Neural progenitor cell (in vitro differentiated cells): ENCODE data around the gene FNDC11. TPM values are rescaled to one million over a fixed set of nuclear protein-coding genes. Genes with fewer than 3 reads are reported as not detected.

Source experiments
- DNase-seq: peaks from one replicate; pipeline ENCODE4 v3.0.0-alpha.2; 2016; ENCODE audit warnings: low spot score
- H2AFZ ChIP-seq: fragments of 200-600 bp; sonication (generic); replicated peaks from 2 replicates; pipeline ENCODE4 v1.6.1; 2016; ENCODE audit warnings: antibody characterized with exemption
- H3F3A ChIP-seq: fragments of 200-600 bp; sonication (generic); 2 replicates; pipeline ENCODE4 v1.6.1; 2016; ENCODE audit warnings: antibody characterized with exemption, low read depth
- H3K27ac ChIP-seq: fragments of 200-600 bp; sonication (generic); 2 replicates; pipeline ENCODE4 v1.5.1; 2016; ENCODE audit warnings: mild to moderate bottlenecking
- H3K27me3 ChIP-seq: fragments of 200-600 bp; sonication (generic); 2 replicates; pipeline ENCODE4 v1.6.1; 2016; ENCODE audit warnings: mild to moderate bottlenecking, moderate library complexity
- H3K36me3 ChIP-seq: fragments of 200-600 bp; sonication (generic); 2 replicates; pipeline ENCODE4 v1.5.1; 2016
- H3K4me1 ChIP-seq: fragments of 200-600 bp; sonication (generic); 2 replicates; pipeline ENCODE4 v1.6.1; 2016; ENCODE audit warnings: mixed run types
- H3K4me2 ChIP-seq: fragments of 200-600 bp; sonication (generic); 2 replicates; pipeline ENCODE4 v1.6.1; 2016
- H3K4me3 ChIP-seq: fragments of 200-600 bp; sonication (generic); 2 replicates; pipeline ENCODE4 v1.5.1; 2016
- H3K79me2 ChIP-seq: fragments of 200-600 bp; sonication (generic); 2 replicates; pipeline ENCODE4 v1.6.1; 2016; ENCODE audit warnings: low read depth
- H3K9ac ChIP-seq: fragments of 200-600 bp; sonication (generic); 2 replicates; pipeline ENCODE4 v1.6.1; 2016
- H3K9me3 ChIP-seq: fragments of 200-600 bp; sonication (generic); 2 replicates; pipeline ENCODE4 v1.5.1; 2016; ENCODE audit warnings: low read depth
- H4K20me1 ChIP-seq: fragments of 200-600 bp; sonication (generic); 2 replicates; pipeline ENCODE4 v1.6.1; 2016; ENCODE audit warnings: low read depth
- H3K27ac Mint-ChIP-seq: 3 replicates; pipeline ENCODE4 v1.8.0; 2021; ENCODE audit warnings: mixed read lengths
- H3K27me3 Mint-ChIP-seq: 2 replicates; pipeline ENCODE4 v1.8.0; 2022; ENCODE audit warnings: low read depth, mild to moderate bottlenecking, inconsistent platforms, moderate library complexity, mixed read lengths; ENCODE audit not compliant: insufficient read depth
- H3K36me3 Mint-ChIP-seq: 3 replicates; pipeline ENCODE4 v1.8.0; 2021; ENCODE audit warnings: mixed read lengths
- H3K4me1 Mint-ChIP-seq: 3 replicates; pipeline ENCODE4 v1.8.0; 2021; ENCODE audit warnings: mixed read lengths
- H3K4me3 Mint-ChIP-seq: 3 replicates; pipeline ENCODE4 v1.8.0; 2021; ENCODE audit warnings: mild to moderate bottlenecking, moderate library complexity, mixed read lengths
- H3K9me3 Mint-ChIP-seq: 3 replicates; pipeline ENCODE4 v1.8.0; 2020; ENCODE audit warnings: mixed read lengths
- EZH2 ChIP-seq: fragments of 200-600 bp; sonication (generic); IDR thresholded peaks from 2 replicates; pipeline ENCODE4 v1.6.1; 2017; ENCODE audit warnings: antibody characterized with exemption, mild to moderate bottlenecking, moderate library complexity
- EZH2phosphoT487 ChIP-seq: fragments of 200-600 bp; sonication (generic); IDR thresholded peaks from 2 replicates; pipeline ENCODE4 v1.6.1; 2017; ENCODE audit warnings: antibody characterized with exemption
- total RNA-seq: library from RNA; depleted of rRNA; stranded (reverse); fragments of >200 nt; gene quantifications from 2 replicates; pipeline ENCODE4 v1.2.3, GENCODE V29; 2015; ENCODE audit warnings: low replicate concordance
- TF ChIP-seq, protein P1 (sequence below): fragments of 200-600 bp; sonication (generic); IDR thresholded peaks from 2 replicates; pipeline ENCODE4 v1.5.1; 2017; ENCODE audit warnings: antibody characterized with exemption, mild to moderate bottlenecking

The FNDC11 gene
- total RNA-seq, 1 donor from 2014 or later = 0.39 TPM

DNA sequence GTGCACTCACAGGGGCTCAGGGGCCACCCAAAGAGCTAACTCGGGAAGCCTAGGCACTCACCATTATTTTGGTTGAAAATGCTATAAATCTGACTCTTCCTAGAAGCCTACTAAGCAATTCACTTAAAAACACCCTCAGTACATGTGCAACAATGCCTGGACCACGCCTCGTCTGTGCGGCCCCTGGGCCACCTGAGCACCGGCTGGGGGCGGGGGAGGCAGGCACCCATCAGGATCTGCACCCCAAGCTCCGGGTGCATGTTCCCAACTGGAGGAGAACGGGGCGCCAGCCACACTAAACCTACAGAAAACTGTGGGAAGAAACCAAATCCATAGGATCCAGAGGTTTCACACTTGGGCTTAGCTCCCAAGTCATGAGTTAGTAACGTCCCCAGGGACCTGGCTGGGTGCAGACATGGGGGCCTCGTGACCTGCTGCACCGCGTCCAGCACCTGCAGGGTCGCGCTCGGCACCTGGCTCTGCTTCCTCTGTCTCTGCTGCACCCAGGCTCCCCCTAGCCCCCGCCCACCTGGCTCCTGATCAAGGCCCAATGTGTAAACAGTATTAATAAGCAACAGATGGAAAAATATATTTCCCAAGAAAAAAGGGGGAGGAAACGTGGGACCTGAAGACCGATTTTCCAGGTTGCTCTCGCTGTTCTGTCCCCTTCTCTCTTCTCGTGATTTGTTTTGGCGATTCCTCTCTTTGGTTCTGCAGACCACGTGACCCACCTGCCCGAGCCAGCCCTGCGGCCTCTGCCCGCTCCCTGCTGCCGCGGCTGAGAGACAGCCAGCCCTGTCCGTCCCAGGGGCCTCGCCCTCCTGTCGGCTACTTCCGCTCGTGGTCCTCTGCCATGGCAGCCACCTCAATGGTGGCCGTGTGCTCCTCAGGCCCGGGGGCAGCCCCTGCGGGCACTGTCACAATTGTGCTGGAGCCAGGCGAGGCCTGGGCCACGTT is 35.6 kb downstream of the FNDC11 start:
- H3K36me3 ChIP-seq = no peaks in the 10 kb centered on the region
- H3K9ac ChIP-seq = no peak overlapping the region
- no peak overlapping the region for H3K4me3 Mint-ChIP-seq
- no peak overlapping the region for H2AFZ ChIP-seq
- no peak overlapping the region for H3K4me2 ChIP-seq
- no peaks in the 10 kb centered on the region for H3K9me3 ChIP-seq
- no peaks in the 10 kb centered on the region for H3F3A ChIP-seq
- DNase-seq = no peak
- H3K36me3 Mint-ChIP-seq = peaks cover 15% of the 10 kb centered on the region
- no peak overlapping the region for H3K27ac ChIP-seq
- peaks cover 8% of the 10 kb centered on the region for H3K4me1 Mint-ChIP-seq
- H3K9me3 Mint-ChIP-seq = no peaks in the 10 kb centered on the region
- H3K4me3 ChIP-seq = no peak overlapping the region
- H4K20me1 ChIP-seq = no peaks in the 10 kb centered on the region
- no peaks in the 10 kb centered on the region for H3K4me1 ChIP-seq
- no peak overlapping the region for H3K27ac Mint-ChIP-seq
- H3K79me2 ChIP-seq = no peaks in the 10 kb centered on the region
- H3K27me3 Mint-ChIP-seq = peaks cover 3% of the 10 kb centered on the region
- TF ChIP-seq, protein P1, sequence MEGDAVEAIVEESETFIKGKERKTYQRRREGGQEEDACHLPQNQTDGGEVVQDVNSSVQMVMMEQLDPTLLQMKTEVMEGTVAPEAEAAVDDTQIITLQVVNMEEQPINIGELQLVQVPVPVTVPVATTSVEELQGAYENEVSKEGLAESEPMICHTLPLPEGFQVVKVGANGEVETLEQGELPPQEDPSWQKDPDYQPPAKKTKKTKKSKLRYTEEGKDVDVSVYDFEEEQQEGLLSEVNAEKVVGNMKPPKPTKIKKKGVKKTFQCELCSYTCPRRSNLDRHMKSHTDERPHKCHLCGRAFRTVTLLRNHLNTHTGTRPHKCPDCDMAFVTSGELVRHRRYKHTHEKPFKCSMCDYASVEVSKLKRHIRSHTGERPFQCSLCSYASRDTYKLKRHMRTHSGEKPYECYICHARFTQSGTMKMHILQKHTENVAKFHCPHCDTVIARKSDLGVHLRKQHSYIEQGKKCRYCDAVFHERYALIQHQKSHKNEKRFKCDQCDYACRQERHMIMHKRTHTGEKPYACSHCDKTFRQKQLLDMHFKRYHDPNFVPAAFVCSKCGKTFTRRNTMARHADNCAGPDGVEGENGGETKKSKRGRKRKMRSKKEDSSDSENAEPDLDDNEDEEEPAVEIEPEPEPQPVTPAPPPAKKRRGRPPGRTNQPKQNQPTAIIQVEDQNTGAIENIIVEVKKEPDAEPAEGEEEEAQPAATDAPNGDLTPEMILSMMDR = no peak
- TF ChIP-seq EZH2phosphoT487 (no peak), EZH2 (no peak)
- no peaks in the 10 kb centered on the region for H3K27me3 ChIP-seq

DNA sequence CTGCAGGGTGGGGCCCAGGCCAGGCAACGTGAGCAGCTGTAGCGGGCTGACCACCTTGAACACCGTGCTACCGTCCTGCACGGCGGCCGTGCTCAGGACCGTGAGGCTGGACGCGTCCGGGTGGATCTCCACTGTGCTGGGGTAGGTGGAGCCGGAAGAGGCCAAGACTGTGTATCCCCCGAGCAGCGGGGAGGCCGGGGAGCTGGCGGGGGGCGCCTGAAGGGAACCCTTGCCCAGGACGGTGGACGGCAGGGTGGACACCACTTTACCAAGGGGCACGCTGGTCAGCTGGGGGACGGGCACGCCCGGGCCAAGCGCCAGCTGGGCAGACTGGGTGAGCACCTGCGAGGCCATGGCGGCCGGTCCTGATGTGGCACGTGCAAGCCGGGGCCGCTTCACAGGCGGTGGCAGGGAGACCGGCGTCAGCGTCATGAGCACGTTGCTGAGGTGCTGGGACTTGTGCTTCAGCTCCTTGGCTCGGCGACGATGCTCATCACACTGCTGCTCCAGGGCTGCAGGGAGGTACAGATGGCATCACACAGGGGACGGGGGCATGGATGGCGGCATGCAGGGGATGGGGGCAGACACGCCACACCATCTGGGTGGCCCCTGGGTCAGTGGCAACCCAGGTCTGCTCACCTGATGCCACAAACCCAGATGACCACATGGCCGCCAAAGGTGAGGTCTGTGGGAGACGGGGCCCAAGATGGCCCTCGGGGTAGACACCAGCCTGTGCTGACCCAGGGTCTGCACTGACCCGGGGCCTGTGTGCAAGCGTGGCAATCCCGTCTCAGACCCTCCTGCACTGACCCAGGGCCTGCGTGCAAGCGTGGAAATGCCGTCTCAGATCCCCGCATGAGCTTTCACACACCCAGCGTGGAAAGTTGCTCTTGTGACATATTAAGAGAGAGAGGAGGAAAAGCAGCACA is 36.5 kb downstream of the FNDC11 start:
- Histone ChIP-seq H3K9me3 (no peaks in the 10 kb centered on the region), H4K20me1 (no peaks in the 10 kb centered on the region), H2AFZ (no peak overlapping the region), H3K4me1 (no peaks in the 10 kb centered on the region), H3K27ac (no peak overlapping the region), H3K36me3 (no peaks in the 10 kb centered on the region), H3F3A (no peaks in the 10 kb centered on the region), H3K9ac (no peak overlapping the region), H3K4me3 (no peak overlapping the region), H3K27me3 (no peaks in the 10 kb centered on the region), H3K4me2 (no peak overlapping the region), H3K79me2 (no peaks in the 10 kb centered on the region)
- Mint-ChIP-seq H3K9me3 (no peaks in the 10 kb centered on the region), H3K27ac (peak overlapping the region; percentile 50), H3K4me3 (no peak overlapping the region), H3K4me1 (peaks cover 8% of the 10 kb centered on the region), H3K36me3 (peaks cover 18% of the 10 kb centered on the region), H3K27me3 (peaks cover 3% of the 10 kb centered on the region)
- DNase-seq = no peak
- no peak for TF ChIP-seq EZH2
- TF ChIP-seq EZH2phosphoT487 = no peak
- TF ChIP-seq, protein P1 = no peak

DNA sequence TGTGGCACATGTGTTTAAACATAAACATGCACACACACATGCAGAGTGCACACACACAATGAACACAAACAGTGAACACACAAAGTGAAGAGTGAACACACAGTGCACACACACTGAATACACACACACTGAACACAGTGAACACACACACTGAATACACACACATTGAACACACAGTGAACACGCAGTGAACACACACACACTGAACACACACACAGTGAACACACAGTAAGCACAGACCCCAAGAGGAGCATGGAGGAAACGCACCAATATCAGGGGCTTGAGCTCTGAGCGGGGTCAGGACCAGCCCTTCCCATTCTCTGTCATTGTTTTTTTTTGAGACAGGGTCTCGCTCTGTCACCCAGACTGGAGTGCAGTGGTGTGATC is 37.2 kb downstream of the FNDC11 start:
- DNase-seq = no peak
- H3K9me3 Mint-ChIP-seq = no peaks in the 10 kb centered on the region
- H3K27ac Mint-ChIP-seq = peak overlapping the region; percentile 50
- Histone ChIP-seq H3F3A (no peaks in the 10 kb centered on the region), H3K4me2 (no peak overlapping the region), H3K36me3 (no peaks in the 10 kb centered on the region), H3K4me3 (no peak overlapping the region), H3K27me3 (no peaks in the 10 kb centered on the region), H3K27ac (no peak overlapping the region), H3K79me2 (no peaks in the 10 kb centered on the region), H2AFZ (no peak overlapping the region), H3K4me1 (no peaks in the 10 kb centered on the region), H3K9me3 (no peaks in the 10 kb centered on the region), H3K9ac (no peak overlapping the region), H4K20me1 (no peaks in the 10 kb centered on the region)
- H3K36me3 Mint-ChIP-seq = peaks cover 18% of the 10 kb centered on the region
- TF ChIP-seq EZH2 (no peak), EZH2phosphoT487 (no peak)
- TF ChIP-seq, protein P1 = no peak
- no peak overlapping the region for H3K4me3 Mint-ChIP-seq
- H3K27me3 Mint-ChIP-seq = peaks cover 3% of the 10 kb centered on the region
- peaks cover 8% of the 10 kb centered on the region for H3K4me1 Mint-ChIP-seq
